ENCODE data around the gene RAB7B.
"Not testable (repeated sequence)": the region's sequence is repeated elsewhere in the genome, so short reads cannot be mapped to it uniquely, and the experiment has no call there.

Gene RAB7B, protein sequence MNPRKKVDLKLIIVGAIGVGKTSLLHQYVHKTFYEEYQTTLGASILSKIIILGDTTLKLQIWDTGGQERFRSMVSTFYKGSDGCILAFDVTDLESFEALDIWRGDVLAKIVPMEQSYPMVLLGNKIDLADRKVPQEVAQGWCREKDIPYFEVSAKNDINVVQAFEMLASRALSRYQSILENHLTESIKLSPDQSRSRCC

DNA sequence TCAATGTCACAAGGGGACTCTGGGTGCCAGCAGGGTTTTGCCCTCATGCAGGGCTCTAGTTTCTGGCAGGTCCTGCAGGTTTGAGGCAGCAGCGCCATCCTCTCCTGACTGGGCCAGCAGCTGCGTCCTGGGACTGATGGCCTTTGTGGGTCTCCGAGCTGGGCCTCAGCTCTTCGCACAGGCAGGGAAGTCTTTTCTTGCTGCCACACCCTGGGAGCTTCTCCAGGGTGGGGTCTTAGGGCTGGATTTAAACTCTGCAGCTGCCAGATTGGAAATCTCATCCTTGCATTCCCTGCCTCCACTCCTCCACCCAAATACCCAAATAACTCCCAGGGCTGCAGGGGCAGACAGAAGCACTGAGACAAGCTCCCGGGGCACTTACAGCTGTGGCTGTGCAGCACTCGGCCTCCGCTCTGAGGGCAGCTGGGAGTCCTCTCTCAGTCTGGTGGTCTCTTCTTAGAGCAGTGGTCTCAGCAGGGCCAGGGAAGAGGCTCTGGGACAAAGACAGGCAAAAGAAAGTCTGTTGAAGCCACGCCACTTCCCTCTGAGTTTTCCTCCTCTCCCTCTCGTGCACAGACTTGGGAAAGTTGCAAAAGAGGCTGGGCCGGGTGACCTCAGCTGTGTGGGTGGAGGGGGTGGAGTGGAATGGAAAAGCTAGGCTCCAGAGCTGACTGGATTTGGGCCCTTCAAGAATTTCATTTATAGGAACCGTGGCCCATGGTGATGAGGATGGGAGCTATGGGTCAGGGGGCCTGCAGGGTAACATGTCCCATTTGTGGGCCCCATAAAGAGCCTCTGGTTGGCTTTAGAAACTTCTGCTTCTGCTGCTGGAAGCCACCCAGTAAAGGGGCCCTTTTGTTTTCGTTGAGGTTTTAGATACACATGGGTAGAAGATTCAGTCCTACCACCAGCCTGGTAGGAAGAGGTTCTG is at the start of gene RAB7B:
RAB7B (minus strand) TSS at position 525 of the 931 bp plus-strand sequence. CDS start 9,260 bp downstream, outside the sequence.
- H3K27ac ChIP-seq (ENCODE audit: low read depth, low read length), result no peak within 1 kb of the TSS

DNA sequence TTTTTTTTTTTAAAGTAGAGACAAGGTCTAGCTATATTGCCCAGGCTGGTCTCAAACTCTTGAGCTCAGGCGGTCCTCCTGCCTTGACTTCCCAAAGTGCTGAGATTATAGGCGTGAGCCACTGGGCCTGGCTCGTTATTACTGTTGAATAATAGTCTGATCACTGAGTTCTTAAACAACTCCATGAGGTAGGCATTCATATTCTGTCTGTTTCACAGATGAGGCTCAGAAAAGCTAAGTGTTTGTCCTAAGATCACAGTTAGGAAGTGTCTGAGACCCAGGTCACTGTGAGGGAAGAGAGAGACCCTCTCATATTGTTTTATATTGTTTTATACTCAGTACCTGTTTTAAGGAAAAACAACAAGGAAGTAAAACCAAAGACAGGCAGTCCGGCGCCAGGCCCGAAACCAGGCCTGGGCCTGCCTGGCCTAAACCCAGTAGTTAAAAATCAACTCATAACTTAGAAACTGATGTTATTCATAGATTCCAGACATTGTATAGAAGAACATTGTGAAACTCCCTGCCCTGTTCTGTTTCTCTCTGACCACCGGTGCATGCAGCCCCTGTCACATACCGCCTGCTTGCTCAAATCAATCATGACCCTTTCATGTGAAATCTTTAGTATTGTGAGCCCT is 49.2 kb upstream of the RAB7B start:
- not testable (repeated sequence) for H3K4me1 ChIP-seq (ENCODE audit: control insufficient read depth, insufficient read depth, low read length); H3K27ac ChIP-seq (ENCODE audit: low read depth, low read length); H3K27me3 ChIP-seq (ENCODE audit: control insufficient read depth, insufficient read depth, low read length); H3K36me3 ChIP-seq (ENCODE audit: control insufficient read depth, insufficient read depth, low read length); H3K9me3 ChIP-seq (ENCODE audit: control insufficient read depth, insufficient read depth, low read length); H3K9ac ChIP-seq (ENCODE audit: low read depth, low read length); H3K4me3 ChIP-seq (ENCODE audit: low read depth, low read length)

More for the DNA sequence above, at the start of gene RAB7B:
- Histone ChIP-seq H3K4me1 (ENCODE audit: control insufficient read depth, insufficient read depth, low read length) (peaks cover 9% of the 10 kb centered on the region; the same call in 1 of the 2 replicates), H3K4me3 (ENCODE audit: low read depth, low read length) (no peak within 1 kb of the TSS), H3K27me3 (ENCODE audit: control insufficient read depth, insufficient read depth, low read length) (no peaks in the 10 kb centered on the region; the same call in 1 of the 2 replicates), H3K36me3 (ENCODE audit: control insufficient read depth, insufficient read depth, low read length) (no peaks in the 10 kb centered on the region), H3K9me3 (ENCODE audit: control insufficient read depth, insufficient read depth, low read length) (no peaks in the 10 kb centered on the region), H3K9ac (ENCODE audit: low read depth, low read length) (no peak within 1 kb of the TSS)

DNA sequence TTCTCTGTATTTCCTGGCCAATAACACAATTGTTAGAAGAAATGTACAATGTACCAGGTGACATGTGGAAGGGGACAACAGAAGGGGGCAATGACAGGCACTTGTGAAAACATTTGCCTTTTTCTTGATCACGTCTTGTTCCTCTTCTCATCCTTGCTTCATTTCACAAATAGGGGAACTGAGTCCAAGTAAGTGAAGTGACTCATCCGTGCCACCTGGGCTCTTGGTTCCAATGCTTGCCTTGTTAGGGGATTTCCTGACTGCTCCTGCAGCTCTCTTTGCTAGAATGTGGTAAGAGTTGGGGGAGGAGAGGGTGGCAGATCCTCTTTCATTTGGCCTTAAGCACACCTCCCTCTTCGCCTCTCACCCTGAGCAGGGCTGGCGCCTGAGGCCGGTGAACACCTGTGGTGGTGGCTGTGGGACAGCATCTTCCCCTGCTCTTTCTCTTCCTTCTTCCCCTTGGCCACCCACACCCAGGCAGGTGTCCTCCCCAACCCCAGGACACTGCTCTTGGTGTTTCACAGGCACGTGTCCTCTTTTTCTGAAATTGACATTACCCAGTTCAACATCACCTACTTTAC is 47.5 kb upstream of the RAB7B start:
- H3K36me3 ChIP-seq (ENCODE audit: control insufficient read depth, insufficient read depth, low read length), result no peaks in the 10 kb centered on the region
- H3K9me3 ChIP-seq (ENCODE audit: control insufficient read depth, insufficient read depth, low read length), result no peaks in the 10 kb centered on the region
- H3K4me3 ChIP-seq (ENCODE audit: low read depth, low read length), result no peak overlapping the region
- H3K9ac ChIP-seq (ENCODE audit: low read depth, low read length), result no peak overlapping the region
- no peak overlapping the region for H3K27ac ChIP-seq (ENCODE audit: low read depth, low read length)
- no peaks in the 10 kb centered on the region for H3K27me3 ChIP-seq (ENCODE audit: control insufficient read depth, insufficient read depth, low read length)
- H3K4me1 ChIP-seq (ENCODE audit: control insufficient read depth, insufficient read depth, low read length), result peaks cover 8% of the 10 kb centered on the region

DNA sequence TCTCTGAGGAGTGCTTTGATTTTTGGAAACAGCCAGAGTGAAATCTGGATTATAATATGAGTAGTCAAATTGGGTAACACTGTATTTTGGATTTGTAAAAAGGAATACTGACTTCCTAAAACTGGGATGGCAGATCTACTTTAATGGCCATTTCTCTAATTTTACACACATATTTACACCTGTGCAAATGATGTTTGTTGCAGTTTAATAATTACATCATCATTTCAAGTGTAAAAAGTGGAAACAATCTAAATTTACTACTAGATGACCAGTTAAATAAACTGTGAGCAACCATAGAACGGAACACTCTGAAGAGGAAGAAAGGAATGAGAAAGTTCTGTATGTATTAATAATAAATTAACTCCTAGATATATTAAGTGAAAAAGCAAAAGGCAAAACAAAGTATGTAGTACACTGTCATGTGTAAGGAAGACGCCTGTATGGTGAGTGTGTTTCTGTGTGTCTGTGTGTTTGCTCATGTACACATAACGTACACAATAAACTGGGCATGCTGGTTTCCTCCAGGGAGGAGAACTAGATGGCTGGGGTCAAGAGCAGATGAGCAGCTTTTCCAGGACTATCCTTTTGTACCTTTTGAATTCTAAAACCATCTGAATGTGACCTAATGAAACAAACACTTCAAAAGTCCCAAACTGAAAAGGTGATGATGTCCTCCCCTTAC is 46.9 kb upstream of the RAB7B start:
- Histone ChIP-seq H3K36me3 (ENCODE audit: control insufficient read depth, insufficient read depth, low read length) (no peaks in the 10 kb centered on the region), H3K27ac (ENCODE audit: low read depth, low read length) (no peak overlapping the region), H3K4me1 (ENCODE audit: control insufficient read depth, insufficient read depth, low read length) (peaks cover 9% of the 10 kb centered on the region), H3K27me3 (ENCODE audit: control insufficient read depth, insufficient read depth, low read length) (no peaks in the 10 kb centered on the region), H3K9ac (ENCODE audit: low read depth, low read length) (no peak overlapping the region), H3K4me3 (ENCODE audit: low read depth, low read length) (no peak overlapping the region), H3K9me3 (ENCODE audit: control insufficient read depth, insufficient read depth, low read length) (no peaks in the 10 kb centered on the region)

DNA sequence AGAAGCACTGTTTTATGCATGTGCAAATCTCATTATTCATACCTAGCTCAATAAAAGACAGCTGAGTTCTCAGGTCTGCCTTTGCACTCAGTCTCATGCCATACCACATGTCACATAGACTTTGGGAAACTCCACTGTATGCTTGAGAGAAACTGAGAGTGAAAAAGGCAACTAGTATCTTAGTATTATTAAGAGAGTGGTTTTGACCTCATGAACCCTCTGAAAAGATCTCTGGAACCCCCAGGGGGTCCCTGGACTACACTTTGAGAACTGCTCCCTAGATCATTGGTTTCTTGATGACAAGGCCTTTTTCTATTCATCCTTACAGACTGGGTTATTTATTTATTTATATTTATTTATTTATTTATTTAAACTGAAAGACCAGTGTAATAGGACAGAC is 46.1 kb upstream of the RAB7B start:
- no peak overlapping the region for H3K27ac ChIP-seq (ENCODE audit: low read depth, low read length)
- H3K27me3 ChIP-seq (ENCODE audit: control insufficient read depth, insufficient read depth, low read length), result no peaks in the 10 kb centered on the region
- no peaks in the 10 kb centered on the region for H3K9me3 ChIP-seq (ENCODE audit: control insufficient read depth, insufficient read depth, low read length)
- no peak overlapping the region for H3K9ac ChIP-seq (ENCODE audit: low read depth, low read length)
- H3K4me3 ChIP-seq (ENCODE audit: low read depth, low read length), result no peak overlapping the region
- peaks cover 9% of the 10 kb centered on the region for H3K4me1 ChIP-seq (ENCODE audit: control insufficient read depth, insufficient read depth, low read length)
- no peaks in the 10 kb centered on the region for H3K36me3 ChIP-seq (ENCODE audit: control insufficient read depth, insufficient read depth, low read length)

DNA sequence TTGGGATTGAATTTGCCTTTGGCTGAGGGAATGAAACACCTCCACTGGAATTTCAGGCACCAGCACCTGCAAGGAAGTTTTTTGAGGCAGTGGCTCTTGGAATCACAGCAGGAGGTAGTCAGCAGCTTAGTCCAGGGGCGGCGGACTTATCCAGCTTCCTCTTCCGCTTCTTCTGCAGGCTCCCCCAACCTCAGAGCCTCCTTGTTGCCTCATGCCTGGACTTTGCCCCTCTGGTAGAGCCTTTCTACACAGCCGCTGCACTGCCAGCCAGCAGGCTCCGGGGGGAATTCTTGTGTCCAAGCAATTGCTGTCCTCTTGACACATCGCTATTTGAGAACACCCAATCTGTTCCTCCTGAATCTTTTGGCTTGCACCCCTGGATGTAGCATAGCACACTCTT is 45.4 kb upstream of the RAB7B start:
- Histone ChIP-seq H3K9ac (ENCODE audit: low read depth, low read length) (no peak overlapping the region), H3K27me3 (ENCODE audit: control insufficient read depth, insufficient read depth, low read length) (no peaks in the 10 kb centered on the region), H3K27ac (ENCODE audit: low read depth, low read length) (no peak overlapping the region), H3K4me3 (ENCODE audit: low read depth, low read length) (no peak overlapping the region), H3K9me3 (ENCODE audit: control insufficient read depth, insufficient read depth, low read length) (no peaks in the 10 kb centered on the region), H3K36me3 (ENCODE audit: control insufficient read depth, insufficient read depth, low read length) (no peaks in the 10 kb centered on the region), H3K4me1 (ENCODE audit: control insufficient read depth, insufficient read depth, low read length) (peaks cover 9% of the 10 kb centered on the region)

DNA sequence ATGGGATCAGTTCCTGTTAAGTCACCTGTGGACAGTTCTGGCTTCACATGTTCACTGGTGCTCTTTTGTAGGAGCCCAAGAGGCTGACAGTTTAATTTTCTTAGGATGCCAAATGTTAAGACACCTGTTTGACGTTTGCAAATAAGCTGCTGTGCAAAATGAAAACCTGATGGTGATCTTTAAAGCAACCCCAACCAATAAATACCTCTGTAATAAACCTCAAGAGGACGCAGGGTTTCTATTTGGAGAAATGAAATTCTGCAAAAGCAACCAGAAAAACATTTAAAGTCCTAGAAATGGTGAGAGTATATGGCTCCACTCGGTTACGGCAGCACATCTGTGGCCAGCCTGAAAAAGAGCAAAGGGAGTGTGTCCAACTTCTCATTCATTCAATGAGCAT is 44.1 kb upstream of the RAB7B start:
- H3K27ac ChIP-seq (ENCODE audit: low read depth, low read length), result no peak overlapping the region
- H3K27me3 ChIP-seq (ENCODE audit: control insufficient read depth, insufficient read depth, low read length), result no peaks in the 10 kb centered on the region
- no peak overlapping the region for H3K4me3 ChIP-seq (ENCODE audit: low read depth, low read length)
- H3K4me1 ChIP-seq (ENCODE audit: control insufficient read depth, insufficient read depth, low read length), result peaks cover 9% of the 10 kb centered on the region
- no peaks in the 10 kb centered on the region for H3K36me3 ChIP-seq (ENCODE audit: control insufficient read depth, insufficient read depth, low read length)
- no peak overlapping the region for H3K9ac ChIP-seq (ENCODE audit: low read depth, low read length)
- no peaks in the 10 kb centered on the region for H3K9me3 ChIP-seq (ENCODE audit: control insufficient read depth, insufficient read depth, low read length)

DNA sequence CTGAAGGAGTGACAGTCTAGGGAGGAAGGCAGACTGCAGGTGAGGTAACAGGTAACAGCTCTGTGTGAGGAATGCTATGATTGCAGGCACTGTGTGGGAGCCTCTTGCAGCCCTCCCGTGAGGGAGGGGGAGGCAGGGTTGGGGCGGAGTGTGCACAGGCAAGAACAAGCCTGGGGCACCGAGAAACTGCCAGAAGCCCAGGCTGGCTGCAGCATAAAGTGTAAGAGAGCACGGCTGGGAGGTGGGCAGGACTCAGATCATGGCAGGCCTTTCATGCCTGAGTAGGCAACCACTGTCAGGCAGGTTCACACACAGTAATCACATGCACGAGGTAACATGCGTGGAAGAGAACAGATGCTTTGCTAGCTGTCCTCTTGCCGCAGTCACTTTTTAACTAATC is 38.4 kb upstream of the RAB7B start:
- no peak overlapping the region for H3K9ac ChIP-seq (ENCODE audit: low read depth, low read length)
- no peaks in the 10 kb centered on the region for H3K36me3 ChIP-seq (ENCODE audit: control insufficient read depth, insufficient read depth, low read length)
- H3K4me1 ChIP-seq (ENCODE audit: control insufficient read depth, insufficient read depth, low read length), result peaks cover 20% of the 10 kb centered on the region
- no peak overlapping the region for H3K4me3 ChIP-seq (ENCODE audit: low read depth, low read length)
- H3K9me3 ChIP-seq (ENCODE audit: control insufficient read depth, insufficient read depth, low read length), result no peaks in the 10 kb centered on the region
- H3K27me3 ChIP-seq (ENCODE audit: control insufficient read depth, insufficient read depth, low read length), result no peaks in the 10 kb centered on the region; the same call in 1 of the 2 replicates
- no peak overlapping the region for H3K27ac ChIP-seq (ENCODE audit: low read depth, low read length)

DNA sequence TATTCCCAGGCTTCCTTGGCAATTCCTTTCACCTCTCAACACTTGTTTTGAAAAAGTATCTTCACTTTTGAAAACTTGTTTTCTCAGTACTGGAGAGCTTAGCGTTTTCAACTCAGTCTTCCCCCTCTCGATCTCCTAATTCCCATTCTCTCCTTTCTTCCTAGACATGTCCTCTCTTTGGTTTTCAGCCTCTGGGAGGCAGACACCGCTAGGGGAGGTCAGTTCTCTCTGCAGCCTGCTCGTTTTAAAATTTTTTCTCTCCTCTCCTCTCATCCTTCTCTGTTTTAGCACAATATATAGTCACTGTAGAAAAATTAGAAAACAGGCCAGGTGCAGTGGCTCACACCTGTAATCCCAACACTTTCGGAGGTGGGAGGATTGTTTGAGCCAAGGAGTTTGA is 37.1 kb upstream of the RAB7B start:
- H3K4me3 ChIP-seq (ENCODE audit: low read depth, low read length), result no peak overlapping the region
- no peak overlapping the region for H3K27ac ChIP-seq (ENCODE audit: low read depth, low read length)
- no peaks in the 10 kb centered on the region for H3K9me3 ChIP-seq (ENCODE audit: control insufficient read depth, insufficient read depth, low read length)
- H3K27me3 ChIP-seq (ENCODE audit: control insufficient read depth, insufficient read depth, low read length), result no peaks in the 10 kb centered on the region; the same call in 1 of the 2 replicates
- no peak overlapping the region for H3K9ac ChIP-seq (ENCODE audit: low read depth, low read length)
- peaks cover 17% of the 10 kb centered on the region for H3K4me1 ChIP-seq (ENCODE audit: control insufficient read depth, insufficient read depth, low read length)
- no peaks in the 10 kb centered on the region for H3K36me3 ChIP-seq (ENCODE audit: control insufficient read depth, insufficient read depth, low read length)

All from HUES48 (cell line).